HG03469 (cell line): ENCODE data around the gene PANX1.
A peak's percentile ranks its signal among the peaks of the same experiment; 100 is the strongest.
"Not testable (repeated sequence)": the region's sequence is repeated elsewhere in the genome, so short reads cannot be mapped to it uniquely, and the experiment has no call there.

Source experiments
- ATAC-seq: cut with Tn5 transposase; IDR thresholded peaks from one replicate; pipeline ENCODE4 v1.9.1; 2021; ENCODE audit warnings: mild to moderate bottlenecking, moderate library complexity, moderate number of reproducible peaks; ENCODE audit not compliant: unreplicated experiment

The PANX1 gene

GRCh38 chr11:94128746-94129511 is at the start of gene PANX1:
Gene PANX1 (plus strand): TSS chr11:94128841. CDS start chr11:94129313, 472 bp downstream.
- ATAC-seq, result peak; percentile 77

DNA sequence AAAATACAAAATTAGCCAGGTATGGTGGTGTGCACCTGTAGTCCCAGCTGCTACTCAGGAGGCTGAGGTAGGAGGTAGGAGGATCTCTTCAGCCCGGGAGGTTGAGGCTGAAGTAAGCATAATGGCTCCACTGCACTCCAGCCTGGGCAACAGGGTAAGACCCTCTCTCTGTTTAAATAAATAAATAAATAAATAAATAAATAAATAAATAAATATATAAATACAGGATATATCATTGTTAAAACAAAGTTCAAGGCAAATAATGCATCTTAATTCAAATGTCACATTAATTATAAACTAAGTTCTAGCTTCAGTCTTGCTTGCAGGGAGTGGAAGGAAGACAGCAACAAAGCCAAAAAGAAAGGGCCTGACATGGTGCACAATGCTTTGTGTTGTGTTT is 44.5 kb upstream of the PANX1 start:
- ATAC-seq, result no peak

- no peak for ATAC-seq
Measured at GRCh38 chr11:94088906-94089305, 39.7 kb upstream of the PANX1 start.

GRCh38 chr11:94089341-94089740 is 39.3 kb upstream of the PANX1 start:
- ATAC-seq, result no peak

GRCh38 chr11:94090401-94090800 is 38.2 kb upstream of the PANX1 start:
- no peak for ATAC-seq

- no peak for ATAC-seq
Measured at GRCh38 chr11:94091091-94091490, 37.5 kb upstream of the PANX1 start.

DNA sequence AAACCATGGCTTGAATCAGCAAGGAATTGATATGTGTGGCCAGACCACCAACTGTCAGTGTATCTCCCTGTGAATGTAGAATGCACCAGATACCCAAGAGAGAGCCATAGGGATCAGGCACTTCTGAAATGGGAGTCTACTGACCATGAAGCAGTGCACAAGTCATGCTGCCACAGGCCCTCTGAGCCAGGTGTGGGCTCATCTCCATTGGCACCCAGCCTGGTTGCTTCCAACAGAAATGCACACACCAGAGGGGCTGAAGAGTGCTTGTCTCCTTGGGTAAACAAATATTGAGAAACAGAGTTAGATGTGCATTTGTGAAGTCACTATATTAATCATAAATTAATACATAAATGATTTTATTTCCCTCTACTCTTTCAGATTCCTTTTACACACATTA is 28.4 kb upstream of the PANX1 start:
- ATAC-seq, result no peak

DNA sequence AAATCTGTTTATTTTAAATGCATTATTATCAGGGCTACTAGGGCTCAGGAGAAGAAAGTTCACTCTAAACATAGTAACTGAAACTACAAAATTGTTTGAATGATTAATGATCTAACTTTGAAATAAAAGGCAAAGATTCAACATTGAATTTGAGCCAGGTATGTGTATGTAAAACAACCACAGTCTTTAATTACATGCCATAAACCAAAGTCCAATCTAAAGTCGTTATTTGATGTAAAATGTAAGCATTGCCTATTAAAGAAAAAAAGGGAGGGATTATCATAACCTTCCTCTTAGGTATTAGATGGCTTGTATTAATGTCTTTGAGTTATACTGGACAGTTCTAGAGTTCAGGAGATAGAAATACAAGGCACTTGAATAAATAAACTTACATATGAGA is 25.2 kb upstream of the PANX1 start:
- no peak for ATAC-seq

DNA sequence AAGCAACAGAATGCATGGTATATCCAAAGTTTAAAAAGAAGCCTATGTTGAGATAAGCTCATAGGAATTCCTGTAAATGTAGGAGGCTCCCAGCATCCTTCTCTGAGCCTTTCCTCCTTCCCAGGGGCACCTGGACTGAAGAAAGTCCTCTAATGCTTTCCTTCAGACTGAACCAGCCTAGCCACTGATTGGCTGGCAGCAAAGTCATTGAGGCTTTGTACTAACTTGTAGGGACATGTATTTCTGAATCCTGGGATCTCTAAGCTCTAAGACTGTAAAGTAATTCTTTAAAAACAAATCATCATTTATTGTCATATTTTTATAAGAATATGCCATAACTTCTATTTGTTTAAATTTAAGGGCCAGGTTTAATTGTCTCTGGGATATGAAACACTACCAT is 23.9 kb upstream of the PANX1 start:
- no peak for ATAC-seq

- ATAC-seq, result no peak
Measured at GRCh38 chr11:94106716-94107115, 21.9 kb upstream of the PANX1 start.

DNA sequence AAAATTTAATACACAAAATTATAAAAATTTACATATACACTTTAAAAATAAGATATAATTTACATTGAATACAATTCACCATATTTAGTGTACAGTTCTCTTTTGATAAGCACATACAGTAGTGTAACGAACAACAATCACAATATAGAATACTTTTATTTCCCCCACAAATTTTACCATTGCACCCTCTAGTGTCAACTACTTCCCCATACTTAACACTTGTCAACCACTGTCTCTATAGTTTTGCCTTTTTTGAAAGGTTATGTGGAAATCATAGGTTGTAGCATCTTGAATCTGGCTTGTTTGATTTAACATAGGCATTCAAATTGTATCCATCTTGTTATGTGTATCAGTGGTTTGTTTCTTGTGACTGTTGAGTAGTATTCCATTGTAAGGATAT is 21.3 kb upstream of the PANX1 start:
- ATAC-seq, result no peak

DNA sequence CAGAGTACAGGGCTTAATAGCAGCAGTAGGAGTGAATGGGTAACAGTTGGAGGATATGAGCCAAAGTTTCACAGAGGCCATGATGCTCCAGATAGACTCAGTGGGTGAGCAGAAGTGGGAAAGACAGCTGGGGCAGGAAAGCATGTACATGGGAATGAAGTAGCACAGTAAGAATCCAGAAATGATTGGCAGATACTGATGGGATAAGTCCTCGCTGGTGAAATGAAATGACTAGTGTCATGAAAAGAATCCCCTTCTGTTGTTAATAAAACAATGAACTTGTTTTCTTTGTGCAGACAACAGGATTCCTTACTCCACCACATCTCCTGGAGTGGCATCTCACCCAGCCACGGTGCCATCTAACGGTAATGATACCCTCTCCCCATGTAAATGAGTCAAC is 17.4 kb upstream of the PANX1 start:
- ATAC-seq, result no peak

- ATAC-seq, result no peak
Measured at GRCh38 chr11:94111660-94112059, 17.0 kb upstream of the PANX1 start.

DNA sequence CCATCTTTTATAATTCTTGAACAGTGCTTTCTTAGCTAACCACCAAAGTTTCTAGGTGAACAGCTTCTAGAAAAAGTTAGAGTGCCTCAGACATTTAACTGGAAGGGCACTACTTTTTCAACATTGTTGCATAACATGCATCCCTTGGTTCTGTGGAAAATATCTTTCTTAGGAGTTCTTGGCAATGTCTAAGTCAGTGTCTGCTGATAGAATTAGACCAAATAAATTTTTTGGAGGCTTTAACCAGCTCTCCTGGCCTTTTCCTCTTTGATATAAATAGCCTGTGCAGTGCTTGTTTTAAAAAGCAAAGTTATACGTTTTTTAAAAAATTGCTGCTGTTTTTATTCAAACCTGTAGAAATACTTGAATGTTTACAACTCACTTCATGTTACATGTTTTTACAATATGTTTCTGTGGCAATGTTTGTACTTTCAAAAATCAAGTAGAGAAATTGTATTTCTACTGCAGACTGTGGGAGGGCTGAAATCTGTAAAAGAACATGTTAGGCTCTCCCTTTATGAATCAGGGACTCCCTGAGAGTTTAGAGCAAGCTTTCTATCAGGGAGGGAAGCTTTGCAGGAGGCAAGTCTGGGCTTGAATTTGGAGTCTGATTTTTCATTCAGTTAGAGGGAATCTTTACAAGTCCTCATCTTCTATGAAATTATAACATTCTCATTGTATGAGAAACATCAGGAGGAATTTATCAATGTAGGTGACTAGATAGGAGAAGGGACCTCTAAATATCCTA is 16.3 kb upstream of the PANX1 start:
- ATAC-seq, result no peak

GRCh38 chr11:94117197-94117574 is 11.5 kb upstream of the PANX1 start:
- no peak for ATAC-seq

GRCh38 chr11:94117871-94118270 is 10.8 kb upstream of the PANX1 start:
- no peak for ATAC-seq

DNA sequence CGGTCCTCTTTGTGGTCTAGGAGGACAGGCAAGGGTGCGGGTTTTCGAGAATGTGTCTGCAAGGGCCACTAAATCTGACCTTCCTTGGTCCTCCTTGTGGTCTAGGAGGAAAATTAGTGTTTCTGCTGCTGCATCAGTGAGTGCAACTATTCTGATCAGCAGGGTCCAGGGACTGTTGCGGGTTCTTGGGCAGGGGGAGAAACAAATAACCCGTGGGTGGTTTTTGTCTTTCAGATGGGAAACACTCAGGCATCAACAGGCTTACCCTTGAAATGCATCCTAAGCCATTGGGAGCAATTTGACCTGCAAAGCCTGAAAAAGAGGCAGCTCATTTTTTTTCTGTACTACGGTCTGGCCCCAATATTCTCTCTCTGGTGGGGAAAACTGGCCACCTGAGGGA is 9.0 kb upstream of the PANX1 start:
- not testable (repeated sequence) for ATAC-seq

DNA sequence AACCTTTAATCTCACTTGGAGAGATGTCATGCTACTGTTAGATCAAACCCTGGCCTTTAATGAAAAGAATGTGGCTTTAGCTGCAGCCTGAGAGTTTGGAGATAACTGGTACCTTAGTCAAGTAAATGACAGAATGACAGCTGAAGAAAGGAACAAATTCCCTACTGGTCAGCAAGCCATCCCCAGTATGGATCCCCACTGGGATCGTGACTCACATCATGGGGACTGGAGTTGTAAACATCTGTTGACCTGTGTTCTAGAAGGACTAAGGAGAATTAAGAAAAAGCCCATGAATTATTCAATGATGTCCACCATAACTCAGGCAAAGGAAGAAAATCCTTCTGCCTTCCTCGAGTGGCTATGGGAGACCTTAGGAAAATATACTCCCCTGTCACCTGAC is 8.1 kb upstream of the PANX1 start:
- ATAC-seq, result not testable (repeated sequence)

DNA sequence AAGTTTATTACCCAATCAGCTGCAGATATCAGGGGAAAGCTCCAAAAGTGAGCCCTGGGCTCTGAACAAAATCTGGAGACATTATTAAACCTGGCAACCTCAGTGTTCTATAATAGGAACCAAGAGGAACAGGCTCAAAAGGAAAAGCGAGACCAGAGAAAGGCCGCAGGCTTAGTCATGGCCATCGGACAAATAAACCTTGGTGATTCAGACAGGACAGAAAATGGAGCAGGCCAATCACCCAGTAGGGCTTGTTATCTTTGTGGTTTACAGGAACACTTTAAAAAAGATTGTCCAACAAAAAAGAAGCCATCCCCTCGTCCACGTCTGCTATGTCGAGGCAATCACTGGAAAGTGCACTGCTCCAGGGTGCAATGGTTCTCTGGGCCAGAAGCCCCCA is 7.7 kb upstream of the PANX1 start:
- no peak for ATAC-seq

DNA sequence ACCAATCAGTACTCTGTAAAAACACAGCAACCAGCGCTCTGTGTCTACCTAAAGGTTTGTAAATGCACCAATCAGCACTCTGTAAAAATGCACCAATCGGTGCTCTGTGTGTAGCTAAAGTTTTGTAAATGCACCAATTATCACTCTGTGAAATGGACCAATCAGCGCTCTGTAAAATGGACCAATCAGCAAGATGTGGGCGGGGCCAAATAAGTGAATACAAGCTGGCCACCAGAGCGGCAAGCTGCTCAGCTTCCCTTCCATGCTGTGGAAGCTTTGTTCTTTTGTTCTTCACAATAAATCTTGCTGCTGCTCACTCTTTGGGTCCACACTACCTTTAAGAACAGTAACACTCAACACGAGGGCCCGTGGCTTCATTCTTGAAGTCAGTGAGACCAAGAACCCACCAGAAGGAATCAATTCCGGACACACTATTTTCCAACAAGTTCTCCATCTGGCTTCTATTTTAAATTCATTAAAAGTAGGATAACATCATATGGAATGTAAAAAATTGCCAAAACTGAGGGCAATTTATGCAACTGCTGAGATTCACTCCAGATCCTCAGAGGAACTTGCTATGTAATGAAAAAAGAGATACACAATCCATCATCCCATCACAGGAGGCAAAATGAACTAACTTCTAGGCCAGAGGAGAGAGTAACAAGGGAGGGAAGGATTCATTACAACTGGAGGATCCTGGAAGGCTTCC is 3.1 kb upstream of the PANX1 start:
- no peak for ATAC-seq

DNA sequence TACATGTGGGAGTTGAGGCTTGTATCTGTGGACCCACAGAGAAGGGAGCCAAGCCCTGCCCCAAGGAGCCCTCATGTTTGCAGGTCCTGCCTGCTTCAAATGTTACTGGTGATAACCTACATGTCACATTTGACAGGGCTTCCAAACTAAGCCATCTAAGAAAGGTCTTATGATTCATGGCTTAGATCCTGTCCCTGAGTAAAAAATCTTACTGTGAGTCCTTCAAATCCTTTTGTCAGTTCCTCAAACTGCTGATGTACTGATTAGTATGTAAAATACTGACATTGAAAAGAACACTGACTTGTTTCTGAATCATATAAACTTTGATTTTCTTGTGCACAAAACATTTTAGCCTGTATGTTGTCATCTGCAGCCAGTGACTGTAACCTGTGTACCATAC is 1.0 kb upstream of the PANX1 start:
- no peak for ATAC-seq

DNA sequence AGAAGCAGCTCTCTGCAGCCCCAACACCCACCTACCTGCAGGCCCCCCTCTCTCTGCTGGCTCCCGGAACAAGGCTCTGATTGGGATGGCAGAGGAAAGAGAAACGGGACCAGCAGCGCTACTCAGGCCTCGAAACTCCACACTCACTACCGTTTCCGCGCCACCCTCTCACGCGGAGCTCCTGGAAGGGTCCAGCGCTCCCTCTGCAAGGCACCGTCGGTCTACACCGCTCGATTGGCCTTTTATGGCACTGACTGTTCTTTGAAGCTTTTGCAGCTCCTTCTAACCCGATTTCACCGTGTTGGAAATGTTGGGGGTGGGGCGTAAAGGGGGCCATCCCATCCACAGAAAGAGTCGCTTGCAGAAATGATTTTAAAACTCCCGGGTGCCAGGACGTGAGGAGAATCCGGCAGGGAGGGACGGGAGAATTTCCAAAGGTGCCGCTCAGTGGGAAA is 323 bp upstream of the PANX1 start:
- ATAC-seq, result no peak
